GM12874 (cell line): Measurements from ENCODE around the gene YPEL2.

ENCODE experiments used
- CTCF ChIP-seq: IDR thresholded peaks from 2 replicates; pipeline ENCODE4 v1.5.1; 2011; ENCODE audit warnings: low read depth, mild to moderate bottlenecking, control low read depth, low read length, moderate library complexity; ENCODE audit not compliant: insufficient read depth

Gene YPEL2

DNA sequence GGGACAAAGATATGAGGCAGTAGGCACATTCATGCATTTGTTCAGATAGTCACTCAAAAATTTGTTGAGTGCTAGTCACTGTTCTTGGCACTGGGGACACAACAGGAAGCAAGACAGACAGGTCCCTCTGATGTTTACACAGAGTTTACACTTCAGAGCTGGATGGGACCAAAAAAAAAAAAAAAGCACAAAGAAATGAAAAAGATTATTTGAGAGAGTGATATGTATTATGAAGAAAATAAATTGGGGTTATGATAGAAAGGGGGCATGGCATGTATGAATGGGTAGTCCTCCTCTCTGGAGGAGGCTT, 3.5 kb upstream of the YPEL2 start:
- TF ChIP-seq CTCF = no peak

DNA sequence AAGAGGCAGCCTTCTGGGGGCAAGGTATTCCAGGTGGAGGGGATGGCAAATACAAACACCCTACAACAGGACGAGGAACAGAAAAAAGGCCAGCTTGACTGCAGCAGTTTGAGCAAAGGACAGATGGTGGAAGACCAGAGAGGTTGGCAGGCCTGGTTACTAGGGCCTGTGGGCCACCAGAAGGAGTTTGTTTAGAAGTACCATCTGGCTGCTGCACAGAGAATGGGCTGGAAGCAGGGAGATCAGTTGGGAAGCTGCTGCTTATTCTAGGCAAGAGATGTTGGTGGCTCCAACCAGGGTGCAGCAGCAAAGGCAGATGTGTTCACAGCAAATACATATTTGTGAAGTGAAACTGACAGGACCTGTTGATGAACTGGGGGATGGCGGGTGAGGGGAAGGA, 2.9 kb upstream of the YPEL2 start:
- no peak for TF ChIP-seq CTCF

DNA sequence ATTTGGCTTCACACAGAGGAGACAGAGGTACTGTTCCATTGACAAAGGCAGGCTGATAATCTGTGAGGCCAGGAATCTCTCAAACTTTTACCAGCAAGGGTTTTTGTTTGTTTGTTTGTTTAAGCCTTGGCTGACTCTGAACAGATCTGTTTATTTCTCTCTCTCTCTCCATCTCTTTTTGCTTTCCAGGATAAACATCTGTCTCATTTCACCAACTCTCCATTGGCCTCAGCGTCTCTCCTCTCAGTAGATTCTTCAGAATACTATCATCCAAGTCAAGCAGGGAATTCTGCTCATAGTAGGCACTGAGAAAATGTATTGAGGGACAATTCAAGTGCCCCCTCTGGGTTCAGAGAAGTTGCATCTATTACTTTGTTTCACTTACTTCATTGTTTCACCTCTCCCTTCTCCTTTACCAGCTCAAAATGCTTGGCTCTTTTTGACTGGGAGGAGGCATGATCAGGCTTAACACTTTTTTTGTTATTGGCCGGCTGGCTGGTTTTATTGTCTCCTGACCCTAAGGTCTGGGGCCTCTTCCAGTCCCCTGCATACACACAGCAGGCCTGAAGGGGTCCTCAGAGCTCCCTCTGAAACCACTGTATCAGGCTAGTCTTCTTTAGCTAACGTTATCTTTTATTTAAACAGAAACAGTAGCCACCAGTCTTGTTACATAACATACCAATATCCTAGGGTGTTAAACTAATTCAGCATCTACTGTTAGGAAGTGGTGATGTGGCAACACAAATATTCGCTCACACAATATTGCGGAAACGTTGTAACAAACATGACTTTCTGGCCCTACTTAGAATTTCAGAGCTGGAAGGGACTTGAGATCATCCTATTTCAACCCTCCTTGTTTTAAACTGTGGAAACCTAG, 2.0 kb upstream of the YPEL2 start:
- TF ChIP-seq CTCF = peak; percentile 79

GRCh38 chr17:59330053-59330942, 1.2 kb upstream of the YPEL2 start:
- no peak for TF ChIP-seq CTCF

DNA sequence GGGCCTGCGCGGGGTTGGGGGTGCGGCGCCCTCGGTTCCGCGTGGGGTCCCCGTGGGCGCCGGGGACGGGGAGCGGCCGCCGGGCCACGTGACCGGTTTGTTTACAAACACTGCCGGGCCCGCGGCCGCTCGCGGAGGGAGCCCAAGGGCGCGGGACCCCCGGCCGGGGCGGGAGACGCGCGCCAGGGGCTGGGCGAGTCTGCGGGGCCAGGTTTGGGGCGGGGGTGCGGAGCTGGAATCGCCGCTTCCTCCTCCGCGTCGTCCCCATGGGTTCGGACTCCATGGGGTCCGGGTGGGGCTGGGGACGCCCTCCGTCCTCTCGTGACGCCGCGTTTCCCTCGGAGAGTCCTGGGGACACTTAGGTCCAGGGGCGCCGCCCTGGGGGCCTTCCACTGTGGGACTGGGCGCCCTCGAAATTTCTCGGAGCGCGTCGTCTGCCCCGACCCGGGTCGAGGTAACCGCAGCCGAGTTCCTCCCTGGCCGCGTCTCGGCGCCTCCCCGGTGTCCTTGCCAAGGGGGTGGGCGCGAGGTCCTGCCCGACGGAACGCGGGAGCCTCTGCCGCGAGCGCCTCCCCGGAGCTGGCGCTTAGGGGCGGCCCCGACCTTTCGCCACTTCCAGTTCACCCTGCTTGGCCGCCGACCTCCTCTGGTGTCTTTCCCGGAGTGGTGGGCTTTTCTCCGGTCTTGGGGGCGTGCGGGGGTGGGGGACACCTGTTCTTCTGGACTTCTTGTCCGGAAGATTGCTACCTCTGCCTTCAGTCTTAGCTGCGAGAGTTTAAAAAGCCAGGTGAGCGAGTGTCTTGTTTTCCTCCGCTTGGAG, 684 bp downstream of the YPEL2 start:
- TF ChIP-seq CTCF = no peak

DNA sequence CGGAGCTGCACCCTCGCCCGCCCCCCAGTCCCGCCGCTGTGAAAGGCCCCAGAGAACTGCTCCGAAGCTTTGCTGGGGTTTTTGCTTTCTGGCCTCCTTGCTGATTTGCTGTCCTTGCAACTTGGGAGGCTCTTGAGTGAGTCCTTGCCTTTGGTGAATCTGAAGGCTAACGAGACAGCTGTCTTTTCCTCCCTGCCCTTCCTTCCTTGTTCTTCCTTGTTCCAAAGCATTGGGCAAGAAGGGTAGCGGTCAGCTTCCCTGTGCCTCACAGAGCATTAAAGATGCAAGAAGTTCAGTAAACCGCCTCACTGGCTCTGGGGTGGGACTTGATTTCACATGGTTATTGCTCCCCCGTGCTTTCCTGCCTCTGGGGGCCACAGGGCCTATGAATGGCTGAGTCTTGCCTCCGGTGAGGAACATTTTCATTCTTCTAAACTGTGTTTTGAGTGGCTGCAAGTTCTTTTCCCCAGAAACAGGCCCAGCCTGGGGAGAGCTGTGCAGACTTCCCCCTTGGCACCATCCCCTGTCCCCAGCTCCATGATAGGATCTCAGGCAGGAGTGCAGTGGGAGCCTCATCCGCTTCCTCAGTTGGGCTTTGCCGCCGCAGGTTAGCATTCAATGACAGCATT, 1.4 kb downstream of the YPEL2 start:
- no peak for TF ChIP-seq CTCF
